Transverse colon (tissue), 4 donors: Measurements from ENCODE around the gene DDRGK1. TPM values are rescaled to one million over a fixed set of nuclear protein-coding genes. Genes with fewer than 3 reads are reported as not detected.

Source experiments
- DNase-seq: peaks from one replicate; pipeline ENCODE4 v3.0.0-alpha.2; 2019
- H3K27ac ChIP-seq, 4 donors: fragments of 200-600 bp; sonication (generic); 2 replicates each; pipeline ENCODE4 v1.5.1; 2016 to 2018; ENCODE audit warnings: inconsistent platforms in 4 of 4
- H3K27me3 ChIP-seq: fragments of 200-600 bp; sonication (generic); 2 replicates; pipeline ENCODE4 v1.5.1; 2017; ENCODE audit warnings: inconsistent platforms
- H3K36me3 ChIP-seq, 4 donors: fragments of 200-600 bp; sonication (generic); 2 replicates each; pipeline ENCODE4 v1.5.1; 2017 to 2019; ENCODE audit warnings: inconsistent platforms in 4 of 4
- H3K4me1 ChIP-seq, 4 donors: fragments of 200-600 bp; sonication (generic); 2 replicates each; pipeline ENCODE4 v1.5.1; 2017 to 2020; ENCODE audit warnings: inconsistent platforms in 4 of 4
- H3K4me3 ChIP-seq, 4 donors: fragments of 200-600 bp; sonication (generic); 1 replicate in 1 of 4; 2 replicates in 3 of 4; pipeline versions ENCODE4 v1.5.1 to v1.6.1; 2017 to 2019; ENCODE audit warnings: inconsistent platforms in 4 of 4
- H3K9me3 ChIP-seq, 2 donors: fragments of 200-600 bp; sonication (generic); 2 replicates each; pipeline ENCODE4 v1.5.1; 2017 to 2019; ENCODE audit warnings: inconsistent platforms in 2 of 2
- EP300 ChIP-seq: sonication (generic); formaldehyde crosslinking; IDR thresholded peaks from one replicate; pipeline ENCODE4 v1.6.1; 2017; ENCODE audit warnings: antibody characterized with exemption, low read depth
- POLR2A ChIP-seq: fragments of 450-650 bp; IDR thresholded peaks from one replicate; pipeline ENCODE4 v1.6.1; 2016; ENCODE audit warnings: antibody characterized with exemption, mild to moderate bottlenecking, moderate library complexity
- POLR2AphosphoS5 ChIP-seq, 3 donors: sonication (generic); formaldehyde crosslinking; IDR thresholded peaks; one replicate each; pipeline ENCODE4 v1.6.1; 2016; ENCODE audit warnings: antibody characterized with exemption in 3 of 3
- WGBS, 2 donors: methylation state at CpG; one replicate each; pipeline ENCODE4 v1.1.5; 2018; ENCODE audit warnings: low coverage in 1 of 2; 5-methylcytosine and 5-hydroxymethylcytosine counted together
- in situ Hi-C, 4 donors: fragments of 200-750 bp; cut with MboI; loops; one replicate each; pipeline versions ENCODE4 v1.15.0 to v1.15.1; 2017; ENCODE audit warnings: low sequenced_read_pairs in 3 of 4, low pct_ligation_motif_present in 1 of 4, low pct_unique_long_range_greater_than_20kb in 1 of 4
- intact Hi-C: fragments of 100-400 bp; cut with DNase I; formaldehyde crosslinking; loops from one replicate; pipeline ENCODE4 v1.15.1; 2023; ENCODE audit warnings: low total_unique reads
- total RNA-seq, 4 donors: library from RNA; depleted of rRNA; stranded (reverse); fragments of >200 nt; gene quantifications; one replicate each; pipeline ENCODE4 v1.1.0, GENCODE V29; 2016
- TF ChIP-seq, protein P1 (sequence below), 5 experiments: fragments of 200-600 bp in 3 of 5; fragments of 450-650 bp in 2 of 5; sonication (generic) in 3 of 5; IDR thresholded peaks; 1 replicate in 2 of 5; 2 replicates in 3 of 5; pipeline ENCODE4 v1.5.1; 2016 to 2017; ENCODE audit warnings: antibody characterized with exemption in 5 of 5, inconsistent platforms in 3 of 5, mild to moderate bottlenecking in 2 of 5, moderate library complexity in 1 of 5

The DDRGK1 gene
- total RNA-seq, 4 donors from 2014 or later: 47.0 to 85.6 (median 80.4) TPM

DNA sequence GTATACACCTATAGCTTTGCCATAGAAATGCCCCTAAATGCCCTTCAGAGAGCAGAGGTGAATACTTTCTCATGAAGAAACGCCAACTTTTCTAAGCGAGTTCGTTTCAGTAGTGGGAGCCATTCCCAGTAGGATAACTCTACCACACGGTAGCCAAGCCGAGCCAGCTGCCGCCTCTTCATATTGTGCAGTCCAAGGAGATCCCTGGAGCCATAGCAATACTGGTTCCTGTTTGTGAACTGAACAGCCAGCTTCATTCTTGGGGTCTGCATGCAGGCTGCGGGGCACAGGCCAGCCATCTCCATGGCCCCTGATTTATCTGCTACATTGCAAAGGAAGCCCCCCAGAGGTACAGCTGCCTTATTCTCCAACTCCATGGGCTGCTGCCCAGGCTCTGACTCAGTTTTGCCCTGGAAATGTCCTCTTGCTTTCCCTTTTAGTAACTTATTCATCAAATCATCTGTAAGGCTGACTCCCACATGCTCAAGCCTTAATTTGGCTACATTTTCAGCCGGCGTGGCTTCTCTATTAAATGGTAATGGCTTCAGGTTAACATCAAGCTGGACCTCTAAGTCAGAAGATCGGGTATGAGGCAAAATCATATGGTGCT is 57.6 kb downstream of the DDRGK1 start:
- in situ Hi-C loops: no loop called here
- Histone ChIP-seq H3K27ac (no peak overlapping the region), H3K4me3 (no peak overlapping the region), H3K4me1 (peaks cover 0 to 6% (median 0%) of the 10 kb centered on the region in 4 donors), H3K27me3 (no peaks in the 10 kb centered on the region), H3K36me3 (peaks cover 0 to 22% (median 3%) of the 10 kb centered on the region in 4 donors), H3K9me3 (no peaks in the 10 kb centered on the region)
- 95 to 100% methylated on average over 1 to 10 of the region's 10 CpGs for WGBS, 2 donors
- intact Hi-C loops: no loop called here
- no peak for TF ChIP-seq POLR2AphosphoS5 (IDR thresholded peaks at IDR 0.05)
- TF ChIP-seq POLR2A: no peak
- no peak for TF ChIP-seq EP300
- TF ChIP-seq, protein P1, sequence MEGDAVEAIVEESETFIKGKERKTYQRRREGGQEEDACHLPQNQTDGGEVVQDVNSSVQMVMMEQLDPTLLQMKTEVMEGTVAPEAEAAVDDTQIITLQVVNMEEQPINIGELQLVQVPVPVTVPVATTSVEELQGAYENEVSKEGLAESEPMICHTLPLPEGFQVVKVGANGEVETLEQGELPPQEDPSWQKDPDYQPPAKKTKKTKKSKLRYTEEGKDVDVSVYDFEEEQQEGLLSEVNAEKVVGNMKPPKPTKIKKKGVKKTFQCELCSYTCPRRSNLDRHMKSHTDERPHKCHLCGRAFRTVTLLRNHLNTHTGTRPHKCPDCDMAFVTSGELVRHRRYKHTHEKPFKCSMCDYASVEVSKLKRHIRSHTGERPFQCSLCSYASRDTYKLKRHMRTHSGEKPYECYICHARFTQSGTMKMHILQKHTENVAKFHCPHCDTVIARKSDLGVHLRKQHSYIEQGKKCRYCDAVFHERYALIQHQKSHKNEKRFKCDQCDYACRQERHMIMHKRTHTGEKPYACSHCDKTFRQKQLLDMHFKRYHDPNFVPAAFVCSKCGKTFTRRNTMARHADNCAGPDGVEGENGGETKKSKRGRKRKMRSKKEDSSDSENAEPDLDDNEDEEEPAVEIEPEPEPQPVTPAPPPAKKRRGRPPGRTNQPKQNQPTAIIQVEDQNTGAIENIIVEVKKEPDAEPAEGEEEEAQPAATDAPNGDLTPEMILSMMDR (IDR thresholded peaks at IDR 0.05): no peak
- no peak for DNase-seq

DNA sequence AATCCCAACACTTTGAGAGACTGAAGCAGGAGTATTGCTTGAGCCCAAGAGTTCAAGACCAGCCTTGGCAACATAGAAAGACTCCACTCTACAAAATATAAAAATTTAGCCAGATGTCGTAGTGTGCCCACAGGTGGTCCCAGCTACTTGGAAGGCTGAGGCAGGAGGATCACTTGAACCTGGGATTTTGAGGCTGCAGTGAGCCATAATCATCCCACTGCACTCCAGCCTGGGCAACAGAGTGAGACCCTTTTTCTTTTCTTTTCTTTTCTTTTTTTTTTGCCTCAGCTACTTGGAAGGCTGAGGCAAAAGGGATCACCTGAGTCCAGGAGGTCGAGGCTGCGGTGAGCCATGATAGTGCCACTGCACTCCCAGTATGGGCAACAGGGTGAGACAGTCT is 62.7 kb downstream of the DDRGK1 start:
- no peak for DNase-seq
- WGBS, 2 donors: 97% methylated on average over 3 of the region's 3 CpGs; no CpG with 5 or more reads in 1 of the 2 donors

More for the DNA sequence above, 62.7 kb downstream of the DDRGK1 start:
- Histone ChIP-seq H3K9me3 (no peaks in the 10 kb centered on the region), H3K27me3 (no peaks in the 10 kb centered on the region), H3K4me3 (no peak overlapping the region), H3K4me1 (no peaks in the 10 kb centered on the region), H3K36me3 (peaks cover 0 to 2% (median 0%) of the 10 kb centered on the region in 4 donors), H3K27ac (no peak overlapping the region)
- no peak for TF ChIP-seq EP300
- no peak for TF ChIP-seq POLR2A
- TF ChIP-seq, protein P1 (IDR thresholded peaks at IDR 0.05): no peak
- TF ChIP-seq POLR2AphosphoS5 (IDR thresholded peaks at IDR 0.05): no peak
- in situ Hi-C loops (no loop called here), intact Hi-C loops (no loop called here)

Other genes starting within 250 kb of the DDRGK1 start
- gene GNRH2, start 161.1 kb downstream of the DDRGK1 start, total RNA-seq: not detected
- 10 to 100 TPM; 42.7 to 88.3 (median 54.3) TPM for gene MRPS26, start 158.6 kb downstream of the DDRGK1 start, total RNA-seq
- gene OXT, start 133.1 kb downstream of the DDRGK1 start, total RNA-seq: not detected
- gene AVP, start 120.0 kb downstream of the DDRGK1 start, total RNA-seq: not detected
- 10 to 100 TPM in 2 of 4 donors, 1 to 10 TPM in 2; 1.9 to 18.6 (median 9.8) TPM for gene FASTKD5, start 44.8 kb downstream of the DDRGK1 start, total RNA-seq
- 10 to 100 TPM in 2 of 4 donors, 1 to 10 TPM in 2; 5.7 to 17.9 (median 11.7) TPM for gene UBOX5, start 44.8 kb downstream of the DDRGK1 start, total RNA-seq
- 10 to 100 TPM in 2 of 4 donors, 1 to 10 TPM in 2; 9.0 to 13.5 (median 9.7) TPM for gene LZTS3, start 31.1 kb downstream of the DDRGK1 start, total RNA-seq
- gene ITPA, start 4.8 kb upstream of the DDRGK1 start, total RNA-seq: 10 to 100 TPM; 15.0 to 95.7 (median 39.6) TPM
- gene SLC4A11, start 34.5 kb upstream of the DDRGK1 start, total RNA-seq: 1 to 10 TPM in 1 of 4 donors, under 1 TPM in 3; 0.20 to 1.4 (median 0.69) TPM
- gene DNAAF9, start 203.0 kb upstream of the DDRGK1 start, total RNA-seq: 1 to 10 TPM; 2.2 to 6.0 (median 5.0) TPM